NK-92 (cell line): Measurements from ENCODE around the gene KBTBD12.

Experiments
- DNase-seq: peaks from one replicate; lab custom pipeline; 2025; ENCODE audit not compliant: unreplicated experiment; lab: John Stamatoyannopoulos, UW

Gene KBTBD12

GRCh38 chr3:127951276-127951675, 36.2 kb downstream of the KBTBD12 start:
- no peak for DNase-seq

GRCh38 chr3:127953091-127954035, 38.3 kb downstream of the KBTBD12 start:
- no peak for DNase-seq

GRCh38 chr3:127954640-127955039, 39.6 kb downstream of the KBTBD12 start:
- DNase-seq = no peak

GRCh38 chr3:127955728-127956127, 40.7 kb downstream of the KBTBD12 start:
- no peak for DNase-seq

- DNase-seq = no peak
Observed at GRCh38 chr3:127959041-127959440, 44.0 kb downstream of the KBTBD12 start.

GRCh38 chr3:127959873-127960272, 44.8 kb downstream of the KBTBD12 start:
- DNase-seq = no peak

GRCh38 chr3:127960421-127960965, 45.5 kb downstream of the KBTBD12 start:
- no peak for DNase-seq

- no peak for DNase-seq
Observed at GRCh38 chr3:127961124-127961523, 46.1 kb downstream of the KBTBD12 start.

- no peak for DNase-seq
Observed at GRCh38 chr3:127961963-127962362, 46.9 kb downstream of the KBTBD12 start.

GRCh38 chr3:127962937-127963336, 47.9 kb downstream of the KBTBD12 start:
- no peak for DNase-seq

GRCh38 chr3:127964053-127964452, 49.0 kb downstream of the KBTBD12 start:
- no peak for DNase-seq

GRCh38 chr3:127964816-127965215, 49.8 kb downstream of the KBTBD12 start:
- DNase-seq = no peak

- DNase-seq = no peak
Observed at GRCh38 chr3:127967316-127967715, 52.3 kb downstream of the KBTBD12 start.

- DNase-seq = no peak
Observed at GRCh38 chr3:127970966-127971592, 56.0 kb downstream of the KBTBD12 start.

- DNase-seq = no peak
Observed at GRCh38 chr3:127974226-127974625, 59.2 kb downstream of the KBTBD12 start.

GRCh38 chr3:127975153-127976029, 60.4 kb downstream of the KBTBD12 start:
- no peak for DNase-seq

- no peak for DNase-seq
Observed at GRCh38 chr3:127978636-127979035, 63.6 kb downstream of the KBTBD12 start.

GRCh38 chr3:127979473-127979872, 64.4 kb downstream of the KBTBD12 start:
- no peak for DNase-seq

- DNase-seq = no peak
Observed at GRCh38 chr3:127981097-127981496, 66.1 kb downstream of the KBTBD12 start.

GRCh38 chr3:127982155-127982554, 67.1 kb downstream of the KBTBD12 start:
- DNase-seq = no peak
